Pericardium fibroblast (primary cell): ENCODE data around the gene SFTPA2. TPM values are rescaled to one million over a fixed set of nuclear protein-coding genes. Genes with fewer than 3 reads are reported as not detected.

Source experiments
- total RNA-seq: library from RNA; depleted of rRNA; stranded (reverse); fragments of >200 nt; gene quantifications from 2 replicates; pipeline ENCODE4 v1.2.3, GENCODE V29; 2015

The SFTPA2 gene
- total RNA-seq, result not detected in 2 replicates

GRCh38 chr10:79560160-79560709, at the start of gene SFTPA2:
SFTPA2 (minus strand) TSS chr10:79560407; CDS start chr10:79559483, 924 bp downstream.

GRCh38 chr10:79511891-79512583, 48.2 kb downstream of the SFTPA2 start, which contains the start of gene EIF5AL1:
EIF5AL1 (plus strand) TSS chr10:79512533; CDS start chr10:79512650, 117 bp downstream.

Other genes with a start within 250 kb of the SFTPA2 start
- gene PPIF, start 212.9 kb downstream of the SFTPA2 start, total RNA-seq, result 33.9 and 38.0 TPM in 2 replicates
- gene ZCCHC24, start 114.8 kb downstream of the SFTPA2 start, total RNA-seq, result 62.0 and 80.3 TPM in 2 replicates
- 0.34 and 0.47 TPM in 2 replicates for gene EIF5AL1, start 47.9 kb downstream of the SFTPA2 start, total RNA-seq
- gene SFTPA1, start 50.5 kb upstream of the SFTPA2 start, total RNA-seq, result not detected in 2 replicates
- 0.60 and 0.70 TPM in 2 replicates for gene NUTM2B, start 142.8 kb upstream of the SFTPA2 start, total RNA-seq